Peyer's patch (tissue), 4 donors: ENCODE measurements around the gene ARHGAP24. TPM values are rescaled to one million over a fixed set of nuclear protein-coding genes. Genes with fewer than 3 reads are reported as not detected.

ENCODE experiments used
- DNase-seq, 3 donors: peaks; one replicate each; pipeline ENCODE4 v3.0.0-alpha.2; 2017 to 2019
- H3K27ac ChIP-seq, 4 donors: fragments of 200-600 bp; sonication (generic); one replicate each; pipeline ENCODE4 v1.5.1; 2016 to 2019
- H3K27me3 ChIP-seq, 2 donors: fragments of 200-600 bp; sonication (generic); one replicate each; pipeline ENCODE4 v1.5.1; 2019
- H3K36me3 ChIP-seq, 3 donors: fragments of 200-600 bp; sonication (generic); one replicate each; pipeline ENCODE4 v1.5.1; 2016 to 2019
- H3K4me1 ChIP-seq, 4 donors: fragments of 200-600 bp; sonication (generic); one replicate each; pipeline ENCODE4 v1.5.1; 2016 to 2019
- H3K4me3 ChIP-seq, 4 donors: fragments of 200-600 bp; sonication (generic); 1 replicate in 3 of 4; 2 replicates in 1 of 4; pipeline ENCODE4 v1.5.1; 2016 to 2019; ENCODE audit warnings: mild to moderate bottlenecking in 1 of 4
- H3K9me3 ChIP-seq, 4 donors: fragments of 200-600 bp; sonication (generic); one replicate each; pipeline ENCODE4 v1.5.1; 2016 to 2019; ENCODE audit warnings: mild to moderate bottlenecking in 1 of 4
- POLR2A ChIP-seq, 2 donors: fragments of 450-650 bp; IDR thresholded peaks; one replicate each; pipeline ENCODE4 v1.5.1; 2017; ENCODE audit warnings: antibody characterized with exemption in 2 of 2, mild to moderate bottlenecking in 2 of 2, moderate library complexity in 2 of 2
- total RNA-seq, 4 donors: library from RNA; depleted of rRNA; stranded (reverse); fragments of >200 nt; gene quantifications; one replicate each; pipeline ENCODE4 v1.1.0, GENCODE V29; 2016
- TF ChIP-seq, protein P1 (sequence below), 6 experiments: fragments of 450-650 bp in 4 of 6; fragments of 200-600 bp in 2 of 6; sonication (generic) in 1 of 6; IDR thresholded peaks; one replicate each; pipeline ENCODE4 v1.5.1; 2017 to 2019; ENCODE audit warnings: antibody characterized with exemption in 6 of 6, mild to moderate bottlenecking in 3 of 6, moderate library complexity in 1 of 6

The ARHGAP24 gene
- total RNA-seq, 4 donors from 2014 or later: 4.7 to 330 (median 20.0) TPM

DNA sequence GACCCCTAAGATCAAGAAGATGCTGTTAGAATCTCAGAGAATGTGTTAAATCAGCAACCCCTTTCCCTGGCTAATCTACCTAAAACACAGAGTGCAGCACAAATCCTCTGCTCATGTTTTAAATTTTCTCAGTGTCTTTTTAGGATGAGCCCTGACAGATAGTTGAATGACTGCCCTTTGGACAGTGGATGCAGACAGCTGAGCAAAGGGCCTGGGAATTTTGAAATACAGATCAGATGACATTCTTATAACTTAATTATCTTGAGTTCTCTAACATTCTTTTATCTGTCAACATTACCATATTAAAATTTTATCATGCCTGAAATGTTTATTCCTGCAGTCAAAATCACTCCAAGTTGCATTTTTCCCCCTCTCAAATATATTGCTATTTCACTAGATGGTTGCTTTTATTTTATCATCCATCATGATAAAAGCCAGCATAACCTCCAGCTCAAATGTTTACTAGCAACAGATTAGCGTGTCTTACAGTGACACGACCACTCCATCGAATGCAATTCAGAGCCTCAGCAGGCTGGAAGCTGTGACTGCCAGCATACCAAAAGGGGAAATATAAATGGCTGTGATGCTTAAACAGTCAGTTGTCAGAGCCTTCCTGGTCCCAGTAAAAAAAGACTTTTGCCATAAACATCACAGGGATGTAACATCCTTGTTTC is 22.8 kb upstream of the ARHGAP24 start:
- H3K27me3 ChIP-seq: no peaks in the 10 kb centered on the region
- H3K36me3 ChIP-seq: no peaks in the 10 kb centered on the region
- no peak overlapping the region for H3K4me3 ChIP-seq
- TF ChIP-seq POLR2A (IDR thresholded peaks at IDR 0.05): no peak
- TF ChIP-seq, protein P1, sequence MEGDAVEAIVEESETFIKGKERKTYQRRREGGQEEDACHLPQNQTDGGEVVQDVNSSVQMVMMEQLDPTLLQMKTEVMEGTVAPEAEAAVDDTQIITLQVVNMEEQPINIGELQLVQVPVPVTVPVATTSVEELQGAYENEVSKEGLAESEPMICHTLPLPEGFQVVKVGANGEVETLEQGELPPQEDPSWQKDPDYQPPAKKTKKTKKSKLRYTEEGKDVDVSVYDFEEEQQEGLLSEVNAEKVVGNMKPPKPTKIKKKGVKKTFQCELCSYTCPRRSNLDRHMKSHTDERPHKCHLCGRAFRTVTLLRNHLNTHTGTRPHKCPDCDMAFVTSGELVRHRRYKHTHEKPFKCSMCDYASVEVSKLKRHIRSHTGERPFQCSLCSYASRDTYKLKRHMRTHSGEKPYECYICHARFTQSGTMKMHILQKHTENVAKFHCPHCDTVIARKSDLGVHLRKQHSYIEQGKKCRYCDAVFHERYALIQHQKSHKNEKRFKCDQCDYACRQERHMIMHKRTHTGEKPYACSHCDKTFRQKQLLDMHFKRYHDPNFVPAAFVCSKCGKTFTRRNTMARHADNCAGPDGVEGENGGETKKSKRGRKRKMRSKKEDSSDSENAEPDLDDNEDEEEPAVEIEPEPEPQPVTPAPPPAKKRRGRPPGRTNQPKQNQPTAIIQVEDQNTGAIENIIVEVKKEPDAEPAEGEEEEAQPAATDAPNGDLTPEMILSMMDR (IDR thresholded peaks at IDR 0.05): no peak
- no peak for DNase-seq
- no peaks in the 10 kb centered on the region for H3K9me3 ChIP-seq
- H3K27ac ChIP-seq: no peak overlapping the region
- no peaks in the 10 kb centered on the region for H3K4me1 ChIP-seq

DNA sequence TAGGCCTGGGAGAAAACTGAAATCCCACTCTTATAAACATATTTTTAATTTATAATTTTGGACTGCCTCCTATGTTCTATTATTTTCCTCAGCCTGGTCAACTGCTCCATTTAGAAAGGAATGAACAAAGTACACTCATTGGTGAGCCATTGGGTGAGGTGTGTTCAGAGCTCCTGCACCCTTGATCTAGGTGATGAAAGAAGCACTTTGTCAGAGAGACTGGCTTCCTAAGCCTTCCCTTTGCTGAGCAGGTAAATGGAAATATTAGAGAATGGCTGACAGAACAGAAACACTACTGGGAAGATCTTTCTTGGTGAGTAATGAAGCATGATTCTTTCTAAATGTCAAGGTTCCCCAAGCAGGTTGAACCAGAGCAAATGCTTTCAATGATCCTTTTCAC is 19.0 kb upstream of the ARHGAP24 start:
- Histone ChIP-seq H3K4me1 (no peaks in the 10 kb centered on the region), H3K36me3 (no peaks in the 10 kb centered on the region), H3K27me3 (no peaks in the 10 kb centered on the region), H3K4me3 (no peak overlapping the region), H3K27ac (no peak overlapping the region), H3K9me3 (no peaks in the 10 kb centered on the region)
- no peak for TF ChIP-seq POLR2A (IDR thresholded peaks at IDR 0.05)
- TF ChIP-seq, protein P1 (IDR thresholded peaks at IDR 0.05): no peak
- no peak for DNase-seq

DNA sequence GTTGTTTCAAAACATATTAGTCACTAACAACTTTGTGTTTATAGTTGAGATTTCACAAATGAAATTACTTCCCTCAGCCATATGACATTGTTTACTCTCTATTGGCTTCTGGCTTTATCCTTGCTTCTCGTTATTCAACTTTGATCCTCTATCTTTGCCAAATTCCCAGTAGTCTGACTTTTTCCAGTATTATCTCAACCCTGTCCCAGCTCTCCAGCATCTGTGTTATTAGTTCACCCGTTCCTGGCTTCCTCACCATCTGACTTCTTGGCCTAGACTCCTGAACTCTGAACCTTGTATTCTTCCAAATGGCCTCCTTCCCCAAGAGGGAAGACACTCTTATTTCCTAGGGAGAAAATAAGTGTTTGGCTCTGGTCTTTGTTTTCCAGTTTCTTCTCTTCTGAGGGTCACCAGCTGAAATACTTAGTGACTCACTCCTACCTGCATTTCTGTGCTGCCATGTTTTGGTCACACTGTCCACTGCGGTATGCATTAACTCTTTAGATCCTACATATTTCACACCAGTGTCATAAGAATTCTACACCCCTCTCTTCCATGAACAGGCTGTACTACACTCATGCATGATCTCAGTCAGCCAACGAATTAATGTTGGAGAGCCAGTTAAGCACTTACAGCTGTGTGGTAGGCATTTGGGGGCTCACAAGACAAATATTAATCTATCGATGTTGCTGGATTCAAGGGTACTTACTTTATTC is 17.0 kb upstream of the ARHGAP24 start:
- Histone ChIP-seq H3K27me3 (no peaks in the 10 kb centered on the region), H3K4me3 (no peak overlapping the region), H3K9me3 (no peaks in the 10 kb centered on the region), H3K36me3 (no peaks in the 10 kb centered on the region), H3K27ac (no peak overlapping the region), H3K4me1 (no peaks in the 10 kb centered on the region)
- no peak for DNase-seq
- TF ChIP-seq, protein P1 (IDR thresholded peaks at IDR 0.05): no peak
- TF ChIP-seq POLR2A (IDR thresholded peaks at IDR 0.05): no peak

- TF ChIP-seq, protein P1 (IDR thresholded peaks at IDR 0.05): no peak
- no peak for TF ChIP-seq POLR2A (IDR thresholded peaks at IDR 0.05)
- no peak for DNase-seq
- Histone ChIP-seq H3K27ac (no peak overlapping the region), H3K4me1 (no peaks in the 10 kb centered on the region), H3K4me3 (no peak overlapping the region), H3K27me3 (no peaks in the 10 kb centered on the region), H3K9me3 (no peaks in the 10 kb centered on the region), H3K36me3 (no peaks in the 10 kb centered on the region)
Observed at GRCh38 chr4:85459736-85460135, 15.2 kb upstream of the ARHGAP24 start.

GRCh38 chr4:85474356-85474755 is 594 bp upstream of the ARHGAP24 start:
- no peaks in the 10 kb centered on the region for H3K27me3 ChIP-seq
- H3K4me3 ChIP-seq: peak overlapping the region; percentile 53 to 64 (median 56)
- H3K27ac ChIP-seq: peak overlapping the region in 3 of 4 donors; percentile 35 to 88 (median 78)
- no peaks in the 10 kb centered on the region for H3K36me3 ChIP-seq
- peaks cover 0 to 9% (median 3%) of the 10 kb centered on the region in 4 donors for H3K4me1 ChIP-seq
- no peak for DNase-seq
- TF ChIP-seq, protein P1 (IDR thresholded peaks at IDR 0.05): no peak
- TF ChIP-seq POLR2A (IDR thresholded peaks at IDR 0.05): no peak
- H3K9me3 ChIP-seq: no peaks in the 10 kb centered on the region
